ENCODE results near the gene TPM2. TPM values are rescaled to one million over a fixed set of nuclear protein-coding genes. Genes with fewer than 3 reads are reported as not detected.

The TPM2 gene
- total RNA-seq, 1 experiment from 2014 or later: 207 TPM

DNA sequence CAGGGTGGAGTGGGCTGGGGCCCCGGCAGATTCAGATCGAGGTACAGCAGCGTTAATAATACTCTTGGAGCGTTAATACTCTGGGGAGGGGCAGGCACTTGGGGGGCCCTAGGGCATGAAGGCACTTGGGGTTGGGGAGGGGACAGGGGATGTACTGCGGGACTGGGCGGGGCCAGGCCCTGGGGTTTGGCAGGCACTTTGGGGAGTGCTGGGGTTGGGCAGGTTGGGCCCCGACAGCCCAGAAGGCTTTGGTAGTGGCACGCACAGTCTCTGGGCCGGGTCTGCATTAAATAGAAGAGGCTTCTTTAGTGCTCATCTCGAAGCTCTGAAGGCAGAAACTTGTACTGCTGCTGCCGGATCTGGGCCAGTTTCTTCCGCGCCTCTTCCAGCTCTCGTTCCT lies 7.8 kb upstream of the TPM2 start:
- H3K27ac Mint-ChIP-seq (ENCODE audit: low read depth, unreplicated experiment): no peak overlapping the region
- POLR2A ChIA-PET: interaction anchor here (1.5 to 3.4 kb wide), 6 partner anchors 11 to 51 kb away, joined by 3 to 14 read pairs (median 8); partner anchors contain the start of genes ARHGEF39, CCDC107, CREB3 and RMRP
- CTCF ChIA-PET: interaction anchor here (0.6 to 8.1 kb wide), 25 partner anchors 8 to 166 kb away, joined by 3 to 155 read pairs (median 7); partner anchors contain the start of genes ARHGEF39, CCDC107, CREB3 and GBA2
- TSS peak; percentile 78 for BruUV-seq (replicated peaks)
- DNase-seq (ENCODE audit: unreplicated experiment): no peak
- no peaks in the 10 kb centered on the region for H3K4me1 Mint-ChIP-seq (ENCODE audit: insufficient read depth, unreplicated experiment)
- H3K27me3 Mint-ChIP-seq (ENCODE audit: insufficient read depth, unreplicated experiment): no peaks in the 10 kb centered on the region
- peaks cover 19% of the 10 kb centered on the region for H3K36me3 Mint-ChIP-seq (ENCODE audit: insufficient read depth, unreplicated experiment)
- TF ChIP-seq, protein P1, sequence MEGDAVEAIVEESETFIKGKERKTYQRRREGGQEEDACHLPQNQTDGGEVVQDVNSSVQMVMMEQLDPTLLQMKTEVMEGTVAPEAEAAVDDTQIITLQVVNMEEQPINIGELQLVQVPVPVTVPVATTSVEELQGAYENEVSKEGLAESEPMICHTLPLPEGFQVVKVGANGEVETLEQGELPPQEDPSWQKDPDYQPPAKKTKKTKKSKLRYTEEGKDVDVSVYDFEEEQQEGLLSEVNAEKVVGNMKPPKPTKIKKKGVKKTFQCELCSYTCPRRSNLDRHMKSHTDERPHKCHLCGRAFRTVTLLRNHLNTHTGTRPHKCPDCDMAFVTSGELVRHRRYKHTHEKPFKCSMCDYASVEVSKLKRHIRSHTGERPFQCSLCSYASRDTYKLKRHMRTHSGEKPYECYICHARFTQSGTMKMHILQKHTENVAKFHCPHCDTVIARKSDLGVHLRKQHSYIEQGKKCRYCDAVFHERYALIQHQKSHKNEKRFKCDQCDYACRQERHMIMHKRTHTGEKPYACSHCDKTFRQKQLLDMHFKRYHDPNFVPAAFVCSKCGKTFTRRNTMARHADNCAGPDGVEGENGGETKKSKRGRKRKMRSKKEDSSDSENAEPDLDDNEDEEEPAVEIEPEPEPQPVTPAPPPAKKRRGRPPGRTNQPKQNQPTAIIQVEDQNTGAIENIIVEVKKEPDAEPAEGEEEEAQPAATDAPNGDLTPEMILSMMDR (IDR thresholded peaks at IDR 0.05; ENCODE audit: unreplicated experiment): no peak
- H3K9me3 Mint-ChIP-seq (ENCODE audit: unreplicated experiment): no peaks in the 10 kb centered on the region
- intact Hi-C loops (cut with micrococcal nuclease): loop anchor here (2.0 kb wide), 1 partner anchor 31 kb away; no protein-coding TSS in a partner anchor
- H3K4me3 Mint-ChIP-seq (ENCODE audit: unreplicated experiment): no peak overlapping the region

GRCh38 chr9:35696520-35697215 lies 6.9 kb upstream of the TPM2 start:
- no TSS peak for BruUV-seq (replicated peaks)
- intact Hi-C loops (cut with micrococcal nuclease): loop anchor here (2.0 kb wide), 1 partner anchor 32 kb away; no protein-coding TSS in a partner anchor
- POLR2A ChIA-PET: interaction anchor here (0.8 to 3.4 kb wide), 16 partner anchors 12 to 186 kb away, joined by 3 to 14 read pairs (median 4); partner anchors contain the start of genes ARHGEF39, CCDC107, CREB3 and GBA2
- Mint-ChIP-seq H3K4me3 (ENCODE audit: unreplicated experiment) (no peak overlapping the region), H3K4me1 (ENCODE audit: insufficient read depth, unreplicated experiment) (no peaks in the 10 kb centered on the region), H3K9me3 (ENCODE audit: unreplicated experiment) (no peaks in the 10 kb centered on the region), H3K36me3 (ENCODE audit: insufficient read depth, unreplicated experiment) (peaks cover 19% of the 10 kb centered on the region), H3K27me3 (ENCODE audit: insufficient read depth, unreplicated experiment) (no peaks in the 10 kb centered on the region), H3K27ac (ENCODE audit: low read depth, unreplicated experiment) (no peak overlapping the region)
- CTCF ChIA-PET: interaction anchor here (0.5 to 8.1 kb wide), 34 partner anchors 9 to 645 kb away, joined by 3 to 155 read pairs (median 5); partner anchors contain the start of genes ARHGEF39, CCDC107, CREB3 and GBA2
- TF ChIP-seq, protein P1 (IDR thresholded peaks at IDR 0.05; ENCODE audit: unreplicated experiment): peak; percentile 72
- peak; percentile 68 for DNase-seq (ENCODE audit: unreplicated experiment)

DNA sequence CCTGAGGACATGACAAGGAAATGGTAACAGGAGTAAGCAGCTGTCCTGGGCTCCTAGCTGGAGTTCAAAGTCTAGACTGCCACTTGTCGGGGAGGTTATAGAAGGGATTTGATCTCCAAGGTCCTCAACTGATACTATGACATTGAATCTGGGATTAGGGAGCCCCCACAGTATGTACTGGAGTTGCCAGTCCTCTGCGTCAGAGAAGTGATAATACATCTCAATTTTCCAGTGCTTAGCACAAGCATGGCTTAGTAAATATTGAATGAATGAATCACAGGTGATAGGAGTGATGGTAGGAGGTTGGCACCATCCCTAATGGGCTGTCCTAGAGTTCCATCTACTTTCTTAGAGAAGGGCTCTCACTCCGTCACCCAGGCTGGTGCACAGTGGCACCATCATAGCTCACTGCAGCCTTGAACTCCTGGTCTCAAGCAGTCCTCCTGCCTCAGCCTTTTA lies 6.2 kb upstream of the TPM2 start:
- CTCF ChIA-PET: interaction anchor here (0.5 to 8.1 kb wide), 29 partner anchors 8 to 1635 kb away, joined by 3 to 155 read pairs (median 6); partner anchors contain the start of genes ARHGEF39, CCDC107, CREB3 and GBA2
- H3K4me1 Mint-ChIP-seq (ENCODE audit: insufficient read depth, unreplicated experiment): peaks cover 5% of the 10 kb centered on the region
- no peak overlapping the region for H3K4me3 Mint-ChIP-seq (ENCODE audit: unreplicated experiment)
- intact Hi-C loops (cut with micrococcal nuclease): loop anchor here (2.0 kb wide), 1 partner anchor 33 kb away; no protein-coding TSS in a partner anchor
- TF ChIP-seq, protein P1 (IDR thresholded peaks at IDR 0.05; ENCODE audit: unreplicated experiment): no peak
- H3K27me3 Mint-ChIP-seq (ENCODE audit: insufficient read depth, unreplicated experiment): no peaks in the 10 kb centered on the region
- H3K9me3 Mint-ChIP-seq (ENCODE audit: unreplicated experiment): no peaks in the 10 kb centered on the region
- H3K36me3 Mint-ChIP-seq (ENCODE audit: insufficient read depth, unreplicated experiment): peaks cover 19% of the 10 kb centered on the region
- POLR2A ChIA-PET: interaction anchor here (0.8 to 3.4 kb wide), 17 partner anchors 12 to 186 kb away, joined by 3 to 14 read pairs (median 4); partner anchors contain the start of genes ARHGEF39, CCDC107, CREB3 and GBA2
- H3K27ac Mint-ChIP-seq (ENCODE audit: low read depth, unreplicated experiment): no peak overlapping the region
- no peak for DNase-seq (ENCODE audit: unreplicated experiment)
- no TSS peak for BruUV-seq (replicated peaks)

DNA sequence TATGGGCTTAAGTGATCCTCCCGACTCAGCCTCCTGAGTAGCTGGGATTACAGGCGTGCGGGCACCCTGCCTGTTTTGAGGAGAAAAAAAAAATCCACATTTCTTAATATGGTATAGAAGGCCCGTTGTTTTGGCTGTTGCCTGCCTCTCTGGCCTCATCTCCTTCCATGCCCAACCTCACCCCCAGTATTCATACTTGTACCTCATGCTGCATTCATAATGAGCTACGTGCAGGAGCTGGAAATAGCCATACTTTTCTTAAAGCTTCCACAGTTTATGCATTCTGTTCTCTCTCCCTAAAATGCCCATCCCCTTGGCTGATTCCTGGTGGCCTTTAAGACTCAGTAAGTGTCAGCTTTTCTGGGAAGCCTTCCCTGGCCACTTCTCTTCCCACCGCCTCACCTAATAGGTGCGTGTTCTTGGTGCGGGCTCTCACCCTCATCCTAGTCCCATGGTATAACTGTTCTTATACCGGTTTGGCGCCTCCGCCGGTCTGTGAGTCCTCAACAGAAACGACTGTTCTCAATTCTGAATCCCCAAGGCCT lies 2.1 kb upstream of the TPM2 start:
- H3K36me3 Mint-ChIP-seq (ENCODE audit: insufficient read depth, unreplicated experiment): peaks cover 14% of the 10 kb centered on the region
- CTCF ChIA-PET: interaction anchor here (0.7 to 8.1 kb wide), 9 partner anchors 17 to 79 kb away, joined by 3 to 155 read pairs (median 4); partner anchors contain the start of genes CCDC107 and RMRP
- no peak for DNase-seq (ENCODE audit: unreplicated experiment)
- intact Hi-C loops (cut with micrococcal nuclease): no loop called here
- H3K9me3 Mint-ChIP-seq (ENCODE audit: unreplicated experiment): no peaks in the 10 kb centered on the region
- no peaks in the 10 kb centered on the region for H3K27me3 Mint-ChIP-seq (ENCODE audit: insufficient read depth, unreplicated experiment)
- H3K4me3 Mint-ChIP-seq (ENCODE audit: unreplicated experiment): peak overlapping the region; percentile 79
- POLR2A ChIA-PET: interaction anchor here (1.0 to 5.4 kb wide), 7 partner anchors 9 to 88 kb away, joined by 3 to 38 read pairs (median 6); partner anchors contain the start of genes ARHGEF39, CA9, CCDC107 and CREB3
- no TSS peak for BruUV-seq (replicated peaks)
- TF ChIP-seq, protein P1 (IDR thresholded peaks at IDR 0.05; ENCODE audit: unreplicated experiment): no peak
- peaks cover 24% of the 10 kb centered on the region for H3K4me1 Mint-ChIP-seq (ENCODE audit: insufficient read depth, unreplicated experiment)
- peak overlapping the region; percentile 72 for H3K27ac Mint-ChIP-seq (ENCODE audit: low read depth, unreplicated experiment)
